ENCODE data around the gene NSUN6.

The NSUN6 gene

DNA sequence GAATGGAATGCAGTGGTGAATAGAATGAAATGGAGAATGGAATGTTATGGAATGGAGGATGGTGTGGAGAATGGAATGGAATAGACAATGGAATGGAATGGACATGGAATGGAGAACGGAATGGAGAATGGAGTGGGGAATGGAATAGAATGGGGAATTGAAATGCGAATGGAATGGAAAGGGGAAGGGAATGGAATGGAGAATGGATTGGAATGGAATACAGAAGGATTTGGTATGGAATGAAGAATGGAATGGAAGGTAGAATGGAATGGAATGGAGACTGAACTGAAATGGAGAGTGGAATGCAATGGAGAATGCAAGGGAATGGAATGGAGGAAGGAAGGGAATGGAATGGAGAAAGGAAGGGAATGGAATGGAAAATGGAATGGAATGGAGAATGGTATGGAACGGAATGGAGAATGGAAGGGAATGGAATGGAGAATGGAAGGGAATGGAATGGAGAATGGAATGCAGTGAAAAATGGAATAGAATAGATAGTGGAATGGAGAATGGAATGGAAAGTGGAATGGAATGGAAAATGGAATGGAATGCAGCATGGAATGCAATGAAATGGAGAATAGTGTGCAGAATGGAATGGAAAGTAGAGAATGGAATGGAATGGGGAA lies 94.8 kb downstream of the NSUN6 start:
- no peak for DNase-seq

DNA sequence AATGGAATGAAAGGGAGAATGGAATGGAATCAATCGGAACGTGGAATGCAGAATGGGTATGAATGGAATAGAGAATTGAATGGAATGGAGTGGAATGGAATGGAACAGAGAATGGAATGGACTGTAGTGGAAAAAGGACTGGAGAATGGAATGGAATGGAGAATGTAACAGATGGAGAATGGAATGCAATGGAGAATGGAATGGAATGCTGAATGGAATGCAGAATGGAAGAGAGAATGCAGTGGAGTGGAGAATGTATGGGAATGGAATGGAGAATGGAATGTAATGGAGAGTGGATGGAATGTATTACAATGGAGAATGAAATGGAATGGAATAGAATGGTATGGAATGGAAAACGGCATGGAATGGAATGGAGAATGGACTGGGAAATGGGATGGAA lies 96.9 kb downstream of the NSUN6 start:
- DNase-seq: no peak

DNA sequence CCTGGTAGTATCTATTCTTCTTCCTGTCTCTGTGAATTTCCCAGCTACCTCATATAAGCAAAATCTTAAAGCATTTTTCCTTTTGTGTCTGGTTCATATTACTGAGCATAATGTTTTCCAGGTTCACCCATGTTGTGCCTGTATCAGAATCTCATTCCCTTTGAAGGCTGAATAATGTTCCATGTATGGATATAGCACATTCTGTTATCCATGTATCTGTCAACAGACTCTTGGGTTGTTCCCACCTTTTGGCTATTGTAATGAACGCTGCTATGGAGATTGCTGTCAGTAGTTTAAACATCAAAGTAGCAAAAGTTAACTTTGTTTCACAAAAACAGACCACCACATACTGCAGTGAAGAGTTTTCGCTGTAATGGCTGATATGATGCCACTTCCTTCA lies 99.9 kb downstream of the NSUN6 start:
- DNase-seq: no peak

DNA sequence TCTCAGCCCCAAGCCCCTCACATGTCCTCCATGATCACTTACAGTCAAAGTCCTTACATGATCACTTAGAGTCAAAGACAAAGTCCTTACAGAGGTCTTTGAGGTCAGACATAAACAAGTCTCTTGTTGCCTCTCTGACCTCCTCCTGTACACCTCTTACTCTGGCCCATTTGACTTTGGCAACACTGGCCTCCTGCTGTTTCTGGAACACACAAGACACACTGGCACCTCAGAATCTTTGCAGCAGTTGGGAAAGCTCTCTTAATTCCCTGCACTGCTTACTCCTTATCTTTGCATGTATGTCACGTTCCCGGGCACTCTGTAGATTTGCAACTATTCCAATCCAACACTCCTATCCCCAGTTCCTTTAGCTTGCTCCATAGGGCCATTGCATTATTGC lies 102.3 kb downstream of the NSUN6 start:
- DNase-seq: no peak

DNA sequence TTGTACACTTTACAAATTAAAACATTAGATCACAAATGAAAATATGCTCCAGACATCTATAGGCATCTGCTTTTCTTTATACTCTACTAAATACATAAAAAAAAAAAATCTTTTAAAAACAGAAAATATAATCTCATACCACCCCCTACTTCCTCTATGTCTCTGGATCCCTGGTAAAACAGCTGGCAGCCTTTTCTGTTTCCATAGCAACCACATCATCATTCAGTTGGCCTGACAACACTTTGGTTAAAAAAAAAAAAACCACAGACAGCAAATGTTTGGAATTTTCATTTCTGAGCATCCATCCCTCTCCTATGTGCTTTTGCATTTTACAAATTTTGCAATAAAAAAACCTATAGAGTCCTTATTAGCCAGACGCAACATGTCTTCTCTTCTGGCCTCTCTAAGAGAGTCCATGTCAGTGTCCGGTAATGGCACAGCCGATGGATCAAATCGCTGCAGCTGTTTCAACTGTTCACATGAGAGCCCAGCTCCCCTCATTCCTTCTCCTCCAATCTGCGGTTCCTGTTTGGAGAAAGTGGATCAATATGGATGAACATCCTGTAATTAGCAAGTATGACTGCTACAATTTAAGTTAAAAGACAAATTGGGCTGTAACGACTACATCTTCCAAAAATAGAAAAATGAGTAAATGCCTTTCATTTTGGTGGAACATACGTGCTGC lies 105.6 kb downstream of the NSUN6 start:
- DNase-seq: no peak

DNA sequence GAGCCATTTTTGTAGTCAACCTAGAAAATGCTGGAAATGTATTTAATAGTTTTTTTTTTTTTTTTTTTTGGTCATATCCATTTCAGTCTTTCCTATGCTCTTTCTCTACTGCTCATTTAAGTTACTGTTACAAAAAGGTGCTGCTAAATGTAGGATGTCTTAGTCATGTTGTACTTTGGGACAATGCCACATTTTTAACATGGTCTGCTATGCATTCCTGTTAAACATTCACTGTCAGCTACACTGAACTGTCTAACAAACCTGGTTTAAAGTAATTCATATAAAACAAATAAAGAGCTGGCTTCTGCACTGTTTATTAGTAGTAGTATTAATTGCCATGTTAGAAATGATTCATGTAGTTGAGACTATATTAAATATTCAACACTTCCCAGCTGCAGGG lies 108.6 kb downstream of the NSUN6 start:
- no peak for DNase-seq

DNA sequence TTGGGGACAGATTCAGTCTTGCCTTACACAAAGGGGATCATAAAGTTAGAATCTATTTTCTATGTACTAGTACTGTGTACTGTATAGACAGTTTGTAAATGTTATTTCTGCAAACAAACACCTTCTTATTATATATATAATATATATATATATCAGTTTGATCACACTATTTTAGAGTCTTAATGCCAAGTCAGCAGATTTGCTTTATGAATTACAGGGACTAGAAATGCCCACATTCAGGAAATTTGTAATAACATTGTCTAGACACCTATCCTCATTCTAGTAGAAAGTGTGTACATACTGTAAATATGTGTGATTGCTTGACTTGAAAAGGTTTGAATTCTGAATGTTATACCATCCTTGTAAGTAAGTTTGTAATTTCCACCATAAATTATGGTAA lies 111.2 kb downstream of the NSUN6 start:
- no peak for DNase-seq

DNA sequence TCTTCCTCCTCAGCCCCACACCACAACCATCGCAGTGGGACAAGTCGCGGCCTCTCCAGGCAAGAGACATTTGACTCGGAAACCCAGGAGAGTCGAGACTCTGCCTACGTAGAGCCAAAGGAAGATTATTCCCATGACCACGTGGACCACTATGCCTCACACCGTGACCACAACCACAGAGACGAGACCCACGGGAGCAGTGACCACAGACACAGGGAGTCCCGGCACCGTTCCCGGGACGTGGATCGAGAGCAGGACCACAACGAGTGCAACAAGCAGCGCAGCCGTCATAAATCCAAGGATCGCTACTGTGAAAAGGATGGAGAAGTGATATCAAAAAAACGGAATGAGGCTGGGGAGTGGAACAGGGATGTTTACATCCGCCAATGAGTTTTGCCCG lies 112.1 kb downstream of the NSUN6 start:
- DNase-seq: no peak

DNA sequence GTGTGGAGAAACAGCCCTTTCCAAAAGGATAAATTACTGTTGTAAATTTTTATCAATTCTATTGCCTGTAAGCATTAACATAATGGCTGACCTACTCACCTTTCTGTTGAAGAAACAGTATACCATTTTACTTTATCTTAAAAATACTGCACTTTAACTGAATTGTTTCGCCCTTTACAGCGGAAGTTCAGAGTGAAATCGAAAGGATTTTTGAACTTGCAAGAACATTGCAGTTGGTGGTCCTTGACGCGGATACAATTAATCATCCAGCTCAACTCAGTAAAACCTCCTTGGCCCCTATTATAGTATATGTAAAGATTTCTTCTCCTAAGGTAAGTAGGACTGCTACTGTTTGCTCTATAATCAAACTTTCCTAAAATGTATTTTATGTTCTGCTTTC lies 117.5 kb downstream of the NSUN6 start:
- no peak for DNase-seq

DNA sequence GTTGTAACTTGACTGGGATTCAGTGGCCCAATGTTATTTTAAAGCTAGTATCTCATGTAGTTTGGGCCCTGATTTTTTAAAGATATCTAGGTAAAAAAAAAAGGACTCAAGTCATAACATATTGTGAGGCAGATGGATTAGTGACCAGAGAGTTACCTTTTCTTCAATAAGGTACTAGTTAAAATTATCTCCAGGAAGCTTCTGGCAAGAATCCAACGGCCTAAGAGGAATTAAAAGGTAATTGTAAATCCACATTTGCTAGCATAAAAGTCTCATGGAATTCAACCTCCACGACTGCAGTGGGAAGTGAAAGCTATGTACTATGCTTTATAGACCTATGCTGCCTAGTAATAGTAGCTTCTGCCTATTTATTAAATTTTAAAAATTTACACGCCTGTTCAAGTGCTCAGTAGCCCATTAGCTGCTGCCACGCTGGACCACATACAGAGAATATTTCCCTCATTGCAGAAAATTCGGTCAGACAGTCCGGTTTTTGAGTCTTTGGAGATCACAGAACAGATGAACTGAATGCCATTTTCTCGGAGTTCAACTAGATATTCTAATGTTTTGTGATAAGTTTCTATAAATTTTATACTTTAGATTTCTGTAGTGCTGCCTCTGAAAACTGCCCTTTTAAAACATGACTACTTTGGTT lies 118.4 kb downstream of the NSUN6 start:
- DNase-seq: no peak

DNA sequence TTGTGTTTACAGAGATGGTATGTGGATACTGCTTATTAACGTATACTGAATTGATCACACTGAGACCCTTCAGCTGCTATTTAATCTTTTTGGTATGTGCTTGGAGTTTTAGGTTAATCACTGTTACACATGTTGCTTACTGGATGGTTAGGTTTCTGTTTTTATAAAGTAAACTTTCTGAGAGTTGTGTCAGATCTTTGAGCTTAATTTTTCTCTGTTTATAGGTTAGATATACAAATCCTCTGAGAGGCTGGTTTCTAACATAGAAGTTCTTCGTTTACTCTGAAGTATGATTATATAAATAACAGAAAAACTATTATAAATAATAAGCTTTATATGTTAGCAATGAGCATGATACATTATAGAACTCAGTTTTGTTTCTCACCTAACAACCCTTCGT lies 123.1 kb downstream of the NSUN6 start:
- no peak for DNase-seq

DNA sequence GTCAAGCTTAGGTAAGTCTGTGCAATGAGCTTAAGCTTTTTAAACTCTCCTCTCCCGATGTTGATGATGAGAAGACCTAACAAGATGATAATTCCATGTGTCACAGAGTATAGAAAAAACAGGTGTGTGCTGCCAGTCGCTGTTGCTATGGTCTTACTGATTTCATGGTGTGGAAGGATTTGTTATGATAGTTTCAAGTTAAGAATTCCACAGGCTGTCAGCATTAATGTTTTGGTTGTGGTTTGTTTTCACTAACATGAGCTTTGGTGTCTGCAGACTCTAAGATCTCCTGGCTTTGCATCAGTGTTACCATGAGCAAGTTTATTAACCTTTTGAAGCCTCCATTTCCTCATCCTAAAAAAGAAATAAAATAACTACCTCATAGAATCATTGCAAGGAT lies 123.7 kb downstream of the NSUN6 start:
- DNase-seq: no peak

DNA sequence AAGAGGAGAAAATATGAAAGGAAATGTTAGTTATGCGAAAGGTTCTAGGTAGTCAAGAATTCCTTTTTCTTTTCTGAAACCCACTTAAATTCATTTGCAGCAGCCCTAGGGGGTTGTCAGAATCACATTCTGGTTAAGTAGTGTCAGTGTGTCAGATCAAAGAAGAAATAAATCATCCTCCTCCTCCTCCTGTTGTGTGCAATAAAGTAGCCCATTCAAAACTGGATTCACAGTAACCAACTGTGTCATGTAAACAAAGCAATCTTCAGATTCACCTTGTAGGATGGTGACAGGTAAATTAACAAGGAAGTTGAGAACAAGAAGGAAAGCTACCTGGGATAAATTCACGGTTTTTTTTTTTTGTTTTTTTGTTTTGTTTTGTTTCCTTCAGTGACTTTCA lies 127.5 kb downstream of the NSUN6 start:
- no peak for DNase-seq

DNA sequence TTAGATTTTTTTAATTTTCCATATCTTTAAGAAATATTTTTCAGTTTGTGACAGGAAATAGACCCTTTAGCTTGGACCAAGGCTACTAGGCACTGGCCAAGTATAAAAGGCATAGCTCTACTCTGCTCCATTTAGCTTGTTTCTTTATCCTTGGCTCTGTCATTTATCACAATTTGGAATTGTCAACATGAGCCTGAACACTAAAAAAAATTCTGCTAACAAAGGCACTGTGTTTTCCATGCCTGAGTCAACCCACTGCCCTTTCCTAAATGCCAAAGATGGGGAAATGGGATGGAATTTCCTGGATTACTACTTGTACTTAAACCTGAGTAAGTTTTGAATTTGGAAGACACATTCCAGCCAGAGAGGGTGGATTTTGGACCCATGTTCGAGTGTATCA lies 128.4 kb downstream of the NSUN6 start:
- no peak for DNase-seq

DNA sequence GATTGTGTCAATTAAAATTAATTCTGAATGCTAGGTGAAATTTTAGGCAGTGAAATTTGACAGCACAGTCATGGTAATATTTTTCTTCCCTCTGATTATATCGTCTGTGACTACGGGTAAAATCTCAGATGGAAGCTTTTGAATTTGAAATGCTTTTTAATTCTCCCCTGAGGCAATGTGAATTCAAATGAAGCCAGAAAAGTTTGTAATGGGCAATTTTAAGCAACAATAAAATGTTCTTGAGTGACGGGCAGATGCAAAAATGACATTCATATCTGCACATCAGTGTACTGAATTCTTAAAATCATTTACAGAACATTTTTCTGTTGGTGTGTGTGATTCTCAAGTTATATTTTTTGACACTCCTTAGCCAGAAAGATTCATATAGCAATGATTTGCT lies 134.5 kb downstream of the NSUN6 start:
- no peak for DNase-seq

DNA sequence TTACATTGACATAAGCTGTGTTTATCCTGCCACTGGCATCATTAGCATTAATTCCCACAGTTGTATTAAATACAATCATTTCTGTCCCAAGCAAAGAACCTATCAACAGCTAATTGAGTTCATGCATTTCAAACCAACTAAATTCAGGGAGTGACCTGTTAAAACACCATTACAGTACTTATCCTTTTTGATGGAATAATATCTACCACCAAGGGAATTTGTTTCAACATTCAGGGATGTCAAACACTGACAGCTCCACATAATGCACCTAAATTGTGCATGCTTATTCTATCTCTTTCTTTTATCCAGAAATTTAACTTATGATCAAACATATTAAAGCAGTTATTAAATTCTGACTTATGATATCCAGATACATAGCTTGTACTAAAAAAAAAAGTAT lies 136.8 kb downstream of the NSUN6 start:
- no peak for DNase-seq

DNA sequence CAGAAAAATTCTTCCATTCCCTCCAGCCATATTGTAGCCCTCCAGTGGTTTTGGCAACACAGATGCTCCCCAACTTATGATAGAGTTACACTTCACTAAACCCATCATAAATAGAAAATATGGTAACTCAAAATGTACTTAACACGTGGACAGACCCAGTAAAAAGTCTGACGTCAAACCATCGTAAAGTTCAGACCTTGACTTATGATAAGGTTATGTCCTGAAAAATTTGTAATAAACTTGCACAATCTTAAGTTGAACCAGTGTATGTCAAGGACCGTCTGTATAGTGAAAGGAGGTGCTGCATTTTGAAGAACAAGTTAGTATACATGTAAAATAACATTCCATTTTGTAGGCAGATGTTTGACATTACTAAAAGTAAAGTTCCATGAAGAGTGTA lies 142.8 kb downstream of the NSUN6 start:
- DNase-seq: no peak

DNA sequence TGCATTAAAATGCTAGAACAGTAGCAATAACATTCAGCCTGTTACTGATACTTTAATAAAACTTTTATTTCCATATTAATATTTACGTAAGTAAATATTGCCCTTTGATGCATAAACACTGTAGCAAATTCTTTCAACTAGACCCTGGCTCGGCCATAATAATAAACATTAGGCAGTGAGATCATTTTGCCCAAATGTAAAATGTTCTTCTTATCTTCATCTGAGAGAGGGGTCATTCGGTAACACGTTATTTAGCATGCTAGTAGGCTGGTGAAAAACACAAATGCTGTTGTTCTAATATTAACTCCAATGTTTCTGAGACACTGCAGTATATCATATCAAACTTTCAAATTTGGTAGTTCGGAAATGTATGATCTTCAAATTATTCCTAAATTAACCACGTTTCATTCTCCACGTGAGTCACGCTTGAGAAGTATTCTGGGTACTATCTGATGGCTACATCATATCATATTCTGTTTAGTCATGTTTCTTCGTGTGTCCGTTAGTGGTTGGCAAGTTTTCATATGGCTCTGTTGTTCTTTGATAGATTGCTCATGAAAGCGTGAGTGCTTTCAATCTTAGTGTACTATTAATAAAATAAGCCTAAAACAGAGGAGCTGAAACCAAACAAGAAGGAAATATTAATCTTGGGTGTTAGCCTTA lies 145.8 kb downstream of the NSUN6 start:
- DNase-seq: no peak

DNA sequence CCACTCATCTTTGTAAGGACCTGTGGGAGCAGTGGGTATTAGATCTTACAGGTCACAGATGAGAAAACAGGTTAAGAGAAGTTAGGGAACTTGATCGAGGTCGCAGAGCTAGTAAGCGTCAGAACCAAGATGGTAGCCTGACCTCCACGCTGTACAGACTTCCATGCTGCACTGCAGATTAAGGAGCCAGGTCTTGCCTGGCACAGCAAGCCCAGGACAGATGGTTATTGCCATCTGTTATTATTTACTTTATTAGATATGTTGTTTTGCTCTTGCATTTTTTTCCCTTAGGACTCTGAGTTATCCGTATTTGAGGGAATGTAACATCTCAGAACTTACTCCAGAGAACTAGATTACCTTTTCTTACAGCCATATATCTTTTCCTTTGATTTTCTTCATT lies 147.2 kb downstream of the NSUN6 start:
- DNase-seq: no peak

DNA sequence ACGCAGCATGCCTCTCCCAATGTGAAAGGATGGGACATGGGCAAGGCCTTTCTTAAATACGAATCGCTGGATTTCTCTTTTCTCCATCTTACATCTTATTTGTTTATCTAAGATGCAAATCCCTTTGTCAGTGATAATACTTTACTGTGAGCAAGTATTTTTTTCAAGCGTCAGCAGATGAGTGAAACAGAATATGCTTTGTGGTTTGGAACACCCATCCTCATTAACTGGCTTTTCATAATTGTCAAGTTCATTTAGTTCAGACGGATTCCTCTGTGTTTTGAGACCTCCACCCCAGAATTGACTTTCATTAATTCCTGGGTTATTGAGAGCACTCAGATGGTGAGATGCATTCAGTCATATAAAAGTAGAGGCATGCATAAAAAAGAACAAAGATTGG lies 149.8 kb downstream of the NSUN6 start:
- no peak for DNase-seq

DNA sequence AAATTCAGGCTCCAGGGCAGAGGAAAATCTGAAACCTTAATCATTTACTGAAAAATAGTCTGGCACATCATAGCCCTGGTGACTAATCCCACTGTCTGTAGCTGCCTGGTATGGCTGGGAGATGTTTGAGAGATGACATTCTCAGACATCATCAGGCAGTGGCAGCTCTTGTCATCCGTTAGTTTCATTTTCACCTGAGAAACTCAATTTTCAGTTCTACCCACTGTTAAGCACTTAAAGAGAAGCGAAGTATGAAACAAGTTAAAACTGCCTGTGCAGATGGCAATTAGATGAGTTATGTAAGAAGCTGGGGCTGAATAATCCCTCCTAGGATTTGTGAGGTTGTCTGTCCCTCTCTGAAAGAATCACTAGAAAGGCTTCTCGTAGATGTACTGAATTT lies 150.2 kb downstream of the NSUN6 start:
- DNase-seq: peak; percentile 13

DNA sequence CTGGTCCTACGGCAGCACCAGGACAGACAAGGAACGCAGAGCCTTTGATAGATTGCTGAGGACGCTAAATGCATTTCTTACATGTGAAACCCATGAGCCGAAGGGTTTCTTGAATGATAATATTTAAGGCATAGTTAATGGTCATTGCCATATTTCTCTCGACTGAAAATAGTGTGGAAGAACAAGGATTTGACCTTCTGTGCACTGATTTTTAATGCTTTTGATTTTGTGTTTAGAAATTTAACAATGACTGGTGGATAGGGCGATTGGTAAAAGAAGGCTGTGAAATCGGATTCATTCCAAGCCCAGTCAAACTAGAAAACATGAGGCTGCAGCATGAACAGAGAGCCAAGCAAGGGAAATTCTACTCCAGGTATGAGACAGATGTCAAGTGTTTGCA lies 150.8 kb downstream of the NSUN6 start:
- no peak for DNase-seq

DNA sequence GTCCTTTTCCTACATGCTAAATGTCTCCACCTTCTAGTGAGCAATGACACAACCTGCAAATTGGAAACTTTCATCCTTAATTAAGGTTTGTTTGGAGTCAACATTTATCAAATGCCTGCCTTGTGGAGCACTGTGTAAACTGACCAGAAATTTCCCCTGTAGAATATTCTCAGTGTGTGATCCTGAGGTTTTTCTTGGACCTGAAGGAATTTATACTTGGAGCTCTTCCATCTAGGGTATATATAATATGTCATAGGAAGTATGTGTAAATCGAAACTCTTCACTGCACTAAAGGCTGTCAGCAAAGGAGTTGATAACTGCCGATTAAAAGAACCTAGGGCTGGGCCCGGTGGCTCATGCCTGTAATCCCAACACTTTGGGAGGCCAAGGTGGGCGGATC lies 152.4 kb downstream of the NSUN6 start:
- DNase-seq: no peak

DNA sequence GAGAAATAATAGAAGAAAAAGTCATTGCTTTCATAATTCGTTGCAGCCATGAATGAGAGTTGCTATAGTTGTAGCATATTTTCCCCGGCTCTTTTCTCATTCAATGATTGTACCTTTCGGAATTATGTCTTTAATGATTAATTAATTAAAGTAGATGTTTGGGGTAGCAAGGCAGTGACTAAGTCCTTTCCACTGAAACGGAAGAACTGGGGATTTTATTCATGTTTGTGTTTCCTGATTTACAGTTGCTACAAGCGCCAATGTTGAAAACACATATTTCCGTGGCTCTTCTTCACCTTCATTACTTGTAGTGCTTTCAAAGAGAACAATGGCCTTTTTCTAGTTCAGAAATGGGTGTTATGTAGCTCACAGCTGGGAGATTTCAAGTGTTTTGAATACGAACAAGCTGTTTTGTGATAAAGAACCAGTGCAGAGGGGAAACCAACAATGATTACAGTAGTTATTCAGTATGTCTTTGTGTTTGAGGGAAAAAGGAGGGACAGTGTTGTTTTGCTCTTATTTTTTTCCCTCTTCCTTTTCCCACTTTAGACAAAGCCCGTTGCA lies 153.5 kb downstream of the NSUN6 start:
- DNase-seq: no peak

Data from activated naive CD4-positive, alpha-beta T cell treated with Interleukin-2 at 50 U/mL for 16 hours (primary cell).